GM21515 (cell line): ENCODE results near the gene TPSG1.
"Not testable (repeated sequence)": the region's sequence is repeated elsewhere in the genome, so short reads cannot be mapped to it uniquely, and the experiment has no call there.

Experiments
- ATAC-seq: cut with Tn5 transposase; IDR thresholded peaks from one replicate; pipeline ENCODE4 v1.9.1; 2021; ENCODE audit not compliant: unreplicated experiment

The TPSG1 gene

GRCh38 chr16:1198194-1198593, 26.9 kb downstream of the TPSG1 start:
- no peak for ATAC-seq

DNA sequence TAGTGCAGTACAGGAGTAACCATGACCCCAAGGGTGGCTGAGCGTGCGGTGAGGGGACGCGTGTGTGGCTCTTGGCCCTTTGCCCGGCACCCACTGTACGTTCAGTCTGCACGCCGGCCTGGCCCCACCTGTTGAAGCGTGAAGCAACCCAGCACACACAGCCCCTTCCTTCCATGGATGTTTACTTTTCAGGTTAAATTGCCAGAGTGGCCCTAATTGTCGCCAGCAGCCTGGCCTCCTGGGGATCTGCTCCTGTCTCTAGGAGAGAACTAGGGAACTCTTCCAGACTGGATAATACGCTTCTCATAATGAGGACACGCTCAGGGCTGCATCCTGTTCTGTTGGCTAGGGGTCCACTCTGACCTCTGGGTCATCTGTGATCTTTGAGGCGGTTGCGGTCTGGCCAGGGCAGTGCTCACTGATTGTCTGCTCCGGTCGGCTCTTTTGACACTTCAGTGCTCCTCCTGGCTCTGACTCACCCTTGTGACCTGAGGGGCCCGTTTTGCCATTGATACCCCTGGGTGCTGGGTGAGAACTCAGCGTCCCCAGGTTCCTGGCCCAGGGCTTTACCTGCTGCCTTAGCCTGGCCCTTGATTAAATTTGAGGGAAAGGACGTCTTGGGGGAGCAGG, 27.7 kb downstream of the TPSG1 start:
- no peak for ATAC-seq

DNA sequence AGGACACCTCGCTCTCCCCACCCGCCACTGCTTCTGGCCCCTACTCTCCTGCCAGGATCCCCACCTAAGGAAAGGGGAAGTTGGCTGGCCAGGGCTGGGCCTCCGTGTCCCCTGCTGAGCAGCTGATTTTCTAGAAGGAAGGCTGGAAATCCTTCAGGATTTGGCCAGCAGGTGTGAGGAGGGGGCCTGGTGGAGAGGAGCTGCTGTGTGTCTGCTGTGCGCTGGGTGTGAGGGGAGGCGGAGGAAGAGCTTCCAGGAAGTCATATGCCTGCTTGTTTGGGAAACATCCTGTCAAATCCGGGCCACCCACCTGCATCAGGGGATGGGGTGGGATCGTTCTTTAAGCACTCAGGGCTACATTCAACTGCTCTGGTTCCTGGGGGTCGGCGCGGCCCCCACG, 28.6 kb downstream of the TPSG1 start:
- ATAC-seq: no peak

- ATAC-seq: no peak
Measured at GRCh38 chr16:1195393-1195666, 29.7 kb downstream of the TPSG1 start.

GRCh38 chr16:1194665-1195392, 30.2 kb downstream of the TPSG1 start:
- ATAC-seq: no peak

- no peak for ATAC-seq
Measured at GRCh38 chr16:1193825-1194581, 31.1 kb downstream of the TPSG1 start.

GRCh38 chr16:1193143-1193824, 31.8 kb downstream of the TPSG1 start:
- no peak for ATAC-seq

- no peak for ATAC-seq
Measured at GRCh38 chr16:1192384-1193073, 32.5 kb downstream of the TPSG1 start.

DNA sequence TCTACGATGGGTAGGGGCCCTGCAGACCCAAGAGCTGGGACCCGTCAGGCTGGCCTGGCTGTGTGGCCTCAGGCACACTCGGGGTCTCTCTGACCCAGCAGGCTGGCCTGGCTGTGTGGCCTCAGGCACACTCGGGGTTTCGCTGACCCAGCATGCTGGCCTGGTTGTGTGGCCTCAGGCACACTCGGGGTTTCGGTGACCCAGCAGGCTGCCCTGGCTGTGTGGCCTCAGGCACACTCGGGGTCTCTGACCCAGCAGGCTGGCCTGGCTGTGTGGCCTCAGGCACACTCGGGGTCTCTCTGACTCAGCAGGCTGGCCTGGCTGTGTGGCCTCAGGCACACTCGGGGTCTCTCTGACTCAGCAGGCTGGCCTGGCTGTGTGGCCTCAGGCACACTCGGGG, 34.3 kb downstream of the TPSG1 start:
- ATAC-seq: not testable (repeated sequence)

DNA sequence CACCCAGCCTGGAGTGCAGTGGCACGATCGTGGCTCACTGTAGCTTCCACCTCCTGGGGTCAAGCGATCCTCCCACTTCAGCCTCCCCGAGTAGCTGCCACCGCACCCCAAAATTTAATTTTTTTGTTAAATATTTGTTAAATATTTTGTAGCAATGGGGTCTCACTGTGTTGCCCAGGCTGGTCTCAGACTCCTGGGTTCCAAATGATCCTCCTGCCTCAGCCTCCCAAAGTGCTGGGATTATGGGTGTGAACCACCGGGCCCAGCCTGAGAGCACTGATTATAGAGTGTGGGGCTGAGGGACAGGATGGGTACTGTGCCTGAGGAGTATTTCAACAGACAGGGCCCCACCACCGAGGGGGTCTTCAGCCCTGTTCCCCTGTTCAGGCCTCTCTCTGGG, 35.6 kb downstream of the TPSG1 start:
- no peak for ATAC-seq

DNA sequence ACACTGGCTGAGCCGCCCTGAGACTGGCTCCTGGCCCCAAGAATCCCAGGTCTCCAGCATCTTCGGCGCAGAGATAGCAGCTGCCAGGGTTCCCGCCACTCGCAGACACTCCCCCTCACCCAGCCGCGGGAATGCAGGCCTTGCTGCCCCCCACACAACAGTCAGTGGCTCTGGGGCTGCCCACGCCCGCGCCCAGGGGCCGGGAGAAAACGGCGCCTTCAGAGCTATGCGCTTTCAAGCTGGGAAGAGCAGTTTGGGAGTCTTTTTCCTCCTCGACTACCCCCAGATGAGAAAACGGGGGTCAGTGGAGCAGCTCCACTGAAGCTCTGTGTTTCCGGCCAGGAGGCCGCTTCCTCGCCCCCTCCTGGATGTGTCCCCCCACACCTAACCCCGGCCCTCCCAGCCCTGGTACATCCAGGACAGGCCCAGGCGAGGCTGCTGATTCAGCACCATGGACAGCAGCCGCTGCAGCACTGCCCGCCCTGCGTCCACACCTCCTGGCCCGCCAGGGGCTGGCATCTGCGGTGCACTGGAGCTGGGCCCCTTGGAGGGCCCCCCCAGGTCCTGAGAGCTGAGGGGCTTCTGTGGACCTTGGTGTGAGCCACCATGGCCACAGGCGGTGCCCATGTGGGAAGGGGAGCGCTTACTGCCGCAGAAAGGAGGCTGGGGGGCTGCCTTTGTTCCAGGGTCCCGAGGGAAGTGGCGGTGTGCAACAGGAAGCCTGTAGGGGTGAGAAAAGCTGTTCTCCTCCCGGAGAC, 36.5 kb downstream of the TPSG1 start:
- ATAC-seq: no peak

DNA sequence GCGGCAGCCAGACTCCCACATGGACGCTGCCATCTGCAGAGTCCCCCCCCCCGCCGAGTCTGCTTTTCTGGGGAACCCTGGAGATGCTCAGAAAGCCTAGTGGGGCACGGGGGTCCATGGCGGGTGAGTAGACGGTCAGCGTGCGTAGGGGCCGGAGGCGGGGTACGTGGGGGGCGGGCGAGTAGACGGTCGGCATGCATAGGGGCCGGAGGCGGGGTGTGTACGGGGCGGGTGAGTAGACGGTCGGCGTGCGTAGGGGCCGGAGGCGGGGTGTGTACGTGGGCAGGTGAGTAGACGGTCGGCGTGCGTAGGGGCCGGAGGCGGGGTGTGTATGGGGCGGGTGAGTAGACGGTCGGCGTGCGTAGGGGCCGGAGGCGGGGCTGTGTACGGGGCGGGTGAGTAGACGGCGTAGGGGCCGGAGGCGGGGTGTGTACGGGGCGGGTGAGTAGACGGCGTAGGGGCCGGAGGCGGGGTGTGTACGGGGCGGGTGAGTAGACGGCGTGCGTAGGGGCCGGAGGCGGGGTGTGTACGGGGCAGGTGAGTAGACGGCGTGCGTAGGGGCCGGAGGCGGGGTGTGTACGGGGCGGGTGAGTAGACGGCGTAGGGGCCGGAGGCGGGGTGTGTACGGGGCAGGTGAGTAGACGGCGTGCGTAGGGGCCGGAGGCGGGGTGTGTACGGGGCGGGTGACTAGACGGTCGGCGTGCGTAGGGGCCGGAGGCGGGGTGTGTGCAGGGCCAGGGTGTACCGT, 39.4 kb downstream of the TPSG1 start:
- not testable (repeated sequence) for ATAC-seq

DNA sequence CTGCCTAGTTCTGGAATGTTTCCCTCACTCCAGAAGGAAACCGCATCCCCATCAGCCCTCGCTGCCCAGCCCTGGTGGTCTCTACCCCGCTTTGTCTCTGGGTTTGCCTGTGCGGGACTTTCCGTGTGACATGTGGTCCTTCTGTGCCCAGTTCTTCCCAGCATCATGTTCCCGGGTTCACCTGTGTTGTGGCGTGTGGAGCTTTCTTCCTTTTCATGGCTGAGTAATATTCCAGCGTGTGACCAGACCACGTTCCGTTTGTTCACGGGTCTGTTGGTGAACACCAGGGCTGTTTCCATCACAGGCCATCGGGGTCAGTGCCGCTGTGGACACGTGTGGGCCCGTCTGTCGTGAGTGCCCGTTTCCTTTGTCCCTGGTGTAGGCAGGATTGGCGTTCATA, 40.1 kb downstream of the TPSG1 start:
- no peak for ATAC-seq

DNA sequence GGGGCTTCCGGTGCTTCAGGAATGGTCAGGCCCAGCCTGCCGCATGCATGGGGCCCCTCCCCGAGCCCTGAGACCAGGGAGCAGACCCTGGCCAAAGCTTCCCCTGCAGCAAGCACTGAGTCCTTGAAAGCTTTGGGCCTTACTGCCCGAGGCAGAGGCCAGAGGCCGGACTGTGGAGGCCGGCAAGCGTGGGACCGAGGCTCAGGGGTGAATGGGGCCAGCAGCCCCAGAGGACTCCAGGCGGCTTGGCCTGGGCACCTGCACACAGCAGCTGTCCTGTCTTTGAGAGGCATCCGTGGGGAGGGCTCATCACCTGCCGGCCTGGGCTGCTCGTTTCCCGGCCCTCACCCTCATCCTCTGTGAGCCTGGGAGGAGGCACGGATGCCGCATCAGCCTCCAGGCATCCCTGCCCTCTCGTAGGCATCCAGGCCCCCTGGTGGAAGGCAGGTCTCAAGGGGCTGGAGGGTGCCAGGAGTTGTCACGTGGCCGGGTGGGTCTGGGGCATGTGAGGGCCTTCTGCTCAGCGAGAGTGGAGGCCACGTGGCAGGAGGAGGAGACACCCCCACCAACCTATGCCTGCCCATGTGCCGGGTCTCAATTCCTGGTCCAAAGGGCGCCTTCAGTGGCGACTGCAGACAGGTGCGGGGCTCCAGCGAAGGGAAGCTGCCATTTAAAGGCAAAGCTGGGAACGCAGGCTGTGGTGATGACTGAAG, 40.8 kb downstream of the TPSG1 start:
- no peak for ATAC-seq

- no peak for ATAC-seq
Measured at GRCh38 chr16:1182950-1183907, 41.8 kb downstream of the TPSG1 start.

DNA sequence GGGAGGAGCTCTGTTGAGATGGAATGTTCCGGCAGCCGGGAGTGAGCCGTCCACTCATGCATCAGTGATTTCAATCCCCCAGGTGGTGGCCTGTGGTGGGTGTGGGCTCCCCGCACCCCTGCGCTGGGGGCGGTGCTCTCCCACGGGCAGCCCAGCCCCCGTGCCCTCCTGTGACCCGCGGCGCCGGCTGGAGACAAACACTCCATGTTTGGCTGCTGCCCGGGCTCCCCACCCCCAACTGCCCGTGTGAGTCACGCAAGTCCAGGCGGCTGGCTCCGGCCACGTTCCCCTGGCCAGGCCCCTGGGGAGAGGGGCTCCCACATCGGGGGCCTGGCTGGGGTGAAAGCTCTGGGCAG, 42.8 kb downstream of the TPSG1 start:
- no peak for ATAC-seq

GRCh38 chr16:1181404-1182315, 43.4 kb downstream of the TPSG1 start:
- ATAC-seq: no peak
